ENCODE data around the gene SLC29A4. TPM values are rescaled to one million over a fixed set of nuclear protein-coding genes. Genes with fewer than 3 reads are reported as not detected.

SLC29A4 gene
- total and polyA plus RNA-seq, 2 of the 8 experiments (the other 6 are each of a cell fraction or from before 2014, with no cell fraction given), result 6.9 to 15.1 TPM

DNA sequence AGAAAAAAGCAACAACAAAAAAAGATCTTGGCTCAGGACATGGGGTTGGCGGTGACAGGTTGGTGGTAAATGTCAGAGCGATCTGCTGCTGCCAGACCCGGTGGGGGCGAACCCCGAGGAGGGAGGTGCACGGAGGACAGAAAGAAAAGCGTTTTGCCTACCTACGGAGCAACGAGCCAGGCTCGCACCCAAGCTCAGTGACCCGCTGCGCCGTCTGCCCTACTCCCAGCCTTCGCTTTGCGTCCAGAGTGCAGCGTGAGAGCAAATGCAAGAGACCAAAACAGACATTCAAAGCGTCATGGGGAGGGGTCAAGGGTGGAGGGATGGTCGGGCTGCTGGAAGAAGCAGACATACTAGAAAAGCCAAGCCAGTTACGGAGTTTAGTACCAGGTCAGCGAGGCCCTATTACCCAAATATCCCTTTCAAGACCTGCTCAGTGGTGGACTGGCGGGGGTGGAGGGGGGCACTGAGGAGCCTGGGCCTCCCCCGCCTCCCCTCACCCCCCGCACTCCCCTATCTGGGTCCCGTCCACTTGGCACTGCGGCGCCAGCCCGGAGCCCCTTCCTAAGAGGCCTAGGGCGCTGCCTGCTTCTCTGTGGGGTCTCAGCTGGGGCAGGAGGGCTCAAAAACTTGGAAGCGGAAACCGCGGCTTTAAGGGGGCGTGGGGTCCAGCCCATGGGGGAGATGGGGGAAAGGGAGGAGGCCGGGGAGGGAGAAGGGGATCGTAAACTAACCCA lies 66.9 kb downstream of the SLC29A4 start (continued):
- TF ChIP-seq NANOG (IDR thresholded peaks at IDR 0.05; ENCODE audit: insufficient read depth, low read depth, low read length, poor library complexity, severe bottlenecking) (no peak), RBBP5 (IDR thresholded peaks at IDR 0.05; ENCODE audit: borderline replicate concordance, low read depth, low read length) (0 out of 2 replicates have a peak, but pooled peaks have one; percentile 28), EZH2 (IDR thresholded peaks at IDR 0.05; ENCODE audit: low read depth, low read length, severe bottlenecking) (peak; percentile 58), BACH1 (IDR thresholded peaks at IDR 0.05; ENCODE audit: low read length) (no peak), TAF1 (IDR thresholded peaks at IDR 0.05; ENCODE audit: low read depth, low read length) (no peak), SRF (IDR thresholded peaks at IDR 0.05; ENCODE audit: low read depth, low read length) (no peak), NRF1 (IDR thresholded peaks at IDR 0.05; ENCODE audit: low read depth, low read length) (no peak), HDAC6 (IDR thresholded peaks at IDR 0.05; ENCODE audit: low read depth, low read length) (no peak), KDM5A (IDR thresholded peaks at IDR 0.05; ENCODE audit: low read length) (no peak), RAD21 (IDR thresholded peaks at IDR 0.05 in 1 of 2, conservative IDR thresholded peaks at IDR 0.05 in 1 of 2; ENCODE audit: low read depth in 2 of 2, low read length in 2 of 2) (no peak), BRCA1 (IDR thresholded peaks at IDR 0.05; ENCODE audit: low read depth, low read length) (no peak), EP300 (IDR thresholded peaks at IDR 0.05; ENCODE audit: borderline replicate concordance in 1 of 2, low read depth in 2 of 2, low read length in 2 of 2) (no peak), GABPA (IDR thresholded peaks at IDR 0.05; ENCODE audit: borderline replicate concordance, insufficient read depth, low read length) (0 out of 2 replicates have a peak, but pooled peaks have one; percentile 20), RNF2 (IDR thresholded peaks at IDR 0.05; ENCODE audit: borderline replicate concordance, low read depth, low read length, missing control alignments, poor library complexity, severe bottlenecking) (peak; percentile 2), POU5F1 (IDR thresholded peaks at IDR 0.05; ENCODE audit: low read depth, low read length) (no peak), MAFK (IDR thresholded peaks at IDR 0.05; ENCODE audit: low read depth, low read length) (no peak), SP4 (IDR thresholded peaks at IDR 0.05; ENCODE audit: low read length) (no peak)
